Diencephalon (tissue), 1 donor: Measurements from ENCODE around the gene PPP6R1. TPM values are rescaled to one million over a fixed set of nuclear protein-coding genes. Genes with fewer than 3 reads are reported as not detected.

Source experiments
- small RNA-seq: library from RNA; depleted of rRNA; stranded (forward); fragments of <200 nt; gene quantifications from one replicate; pipeline ENCODE3, GENCODE V24; 2014
- total RNA-seq: library from RNA; depleted of rRNA; stranded (reverse); fragments of >200 nt; gene quantifications from one replicate; pipeline ENCODE4 v1.2.3, GENCODE V29; 2014

The PPP6R1 gene, protein sequence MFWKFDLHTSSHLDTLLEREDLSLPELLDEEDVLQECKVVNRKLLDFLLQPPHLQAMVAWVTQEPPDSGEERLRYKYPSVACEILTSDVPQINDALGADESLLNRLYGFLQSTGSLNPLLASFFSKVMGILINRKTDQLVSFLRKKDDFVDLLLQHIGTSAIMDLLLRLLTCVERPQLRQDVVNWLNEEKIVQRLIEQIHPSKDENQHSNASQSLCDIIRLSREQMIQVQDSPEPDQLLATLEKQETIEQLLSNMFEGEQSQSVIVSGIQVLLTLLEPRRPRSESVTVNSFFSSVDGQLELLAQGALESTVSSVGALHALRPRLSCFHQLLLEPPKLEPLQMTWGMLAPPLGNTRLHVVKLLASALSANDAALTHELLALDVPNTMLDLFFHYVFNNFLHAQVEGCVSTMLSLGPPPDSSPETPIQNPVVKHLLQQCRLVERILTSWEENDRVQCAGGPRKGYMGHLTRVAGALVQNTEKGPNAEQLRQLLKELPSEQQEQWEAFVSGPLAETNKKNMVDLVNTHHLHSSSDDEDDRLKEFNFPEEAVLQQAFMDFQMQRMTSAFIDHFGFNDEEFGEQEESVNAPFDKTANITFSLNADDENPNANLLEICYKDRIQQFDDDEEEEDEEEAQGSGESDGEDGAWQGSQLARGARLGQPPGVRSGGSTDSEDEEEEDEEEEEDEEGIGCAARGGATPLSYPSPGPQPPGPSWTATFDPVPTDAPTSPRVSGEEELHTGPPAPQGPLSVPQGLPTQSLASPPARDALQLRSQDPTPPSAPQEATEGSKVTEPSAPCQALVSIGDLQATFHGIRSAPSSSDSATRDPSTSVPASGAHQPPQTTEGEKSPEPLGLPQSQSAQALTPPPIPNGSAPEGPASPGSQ
- 23.1 TPM for total RNA-seq

DNA sequence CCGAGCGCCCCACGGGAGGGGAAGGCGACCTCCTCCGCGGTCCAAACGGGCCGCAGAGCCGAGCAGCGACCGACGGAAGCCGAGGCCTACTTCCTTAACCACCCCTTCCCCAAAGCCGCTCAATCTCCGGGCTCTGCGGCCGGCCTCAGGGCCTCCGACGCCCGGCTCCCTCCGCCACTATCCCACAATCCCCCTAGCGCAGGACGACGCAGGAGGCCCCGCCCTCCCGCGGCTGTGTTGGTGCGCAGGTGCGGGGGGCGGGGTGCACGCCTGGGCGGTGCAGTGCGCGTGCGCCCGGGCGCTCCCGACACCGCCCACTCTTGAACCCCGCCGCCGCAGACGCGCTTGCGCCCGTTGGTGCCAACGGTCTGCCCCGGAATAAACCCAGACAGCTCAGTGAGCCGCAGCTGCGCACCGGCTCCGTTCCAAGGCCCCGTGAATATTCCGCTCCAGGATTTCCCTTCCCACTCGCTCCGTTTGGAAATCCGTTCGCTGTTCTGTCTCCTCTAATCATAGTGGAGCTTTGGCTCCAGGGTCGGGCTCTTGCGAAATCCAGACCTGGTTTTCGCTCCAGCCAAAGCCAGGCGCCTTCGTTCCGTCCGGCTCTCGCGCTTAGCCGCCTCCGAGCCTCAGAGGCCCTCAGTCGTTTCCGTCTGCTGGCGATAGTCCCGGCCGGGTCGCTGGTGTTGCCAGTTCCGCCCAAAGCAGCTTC is at the start of gene PPP6R1:
Gene PPP6R1 (minus strand): TSS at position 190 of the 712 bp plus-strand sequence. CDS start 11,914 bp downstream, outside the sequence.

DNA sequence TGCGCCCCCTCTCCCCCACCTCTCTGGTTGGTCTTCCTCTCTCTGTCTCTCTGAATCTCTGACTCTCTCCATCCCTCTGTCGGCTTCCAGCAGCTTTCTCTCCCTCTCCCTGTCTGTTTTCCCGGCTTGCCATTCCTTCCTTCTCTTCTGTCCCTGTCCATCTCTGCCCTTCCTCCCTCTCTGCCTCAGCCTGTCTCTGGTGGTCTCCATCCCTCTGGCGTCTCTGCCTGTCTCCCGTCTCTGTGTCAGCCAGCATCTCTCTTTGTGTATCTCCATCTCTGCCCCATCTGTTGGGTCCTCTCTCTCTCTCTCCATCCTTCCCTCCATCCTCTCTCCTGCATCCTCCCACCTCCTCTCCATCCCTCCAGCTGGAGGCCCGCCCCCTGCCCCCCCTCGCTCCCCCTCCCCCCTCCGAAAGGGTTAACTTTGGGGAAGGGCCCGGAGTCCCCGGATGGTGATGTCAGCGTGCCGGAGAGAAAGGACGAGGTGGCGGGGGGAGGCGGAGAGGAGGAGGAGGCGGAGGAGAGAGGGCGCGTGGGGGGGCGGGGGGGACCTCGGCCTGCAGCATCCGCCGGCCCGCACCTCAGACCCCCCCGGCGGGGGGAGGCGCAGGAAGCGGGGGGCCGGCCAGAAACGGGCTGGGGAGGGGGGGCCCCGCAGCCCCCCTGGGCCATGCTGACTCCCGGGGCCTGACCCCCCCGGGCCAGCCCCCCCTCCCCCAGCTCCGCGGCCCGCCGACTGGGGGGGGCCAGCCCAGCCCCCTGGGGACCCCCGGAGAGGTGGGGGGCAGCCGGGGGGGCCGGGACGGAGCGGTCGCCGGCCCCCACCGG is 24.9 kb upstream of the PPP6R1 start, which contains the start of gene BRSK1:
Gene BRSK1 (plus strand): TSS at position 450 of the 830 bp plus-strand sequence. CDS start 446 bp downstream, outside the sequence.

DNA sequence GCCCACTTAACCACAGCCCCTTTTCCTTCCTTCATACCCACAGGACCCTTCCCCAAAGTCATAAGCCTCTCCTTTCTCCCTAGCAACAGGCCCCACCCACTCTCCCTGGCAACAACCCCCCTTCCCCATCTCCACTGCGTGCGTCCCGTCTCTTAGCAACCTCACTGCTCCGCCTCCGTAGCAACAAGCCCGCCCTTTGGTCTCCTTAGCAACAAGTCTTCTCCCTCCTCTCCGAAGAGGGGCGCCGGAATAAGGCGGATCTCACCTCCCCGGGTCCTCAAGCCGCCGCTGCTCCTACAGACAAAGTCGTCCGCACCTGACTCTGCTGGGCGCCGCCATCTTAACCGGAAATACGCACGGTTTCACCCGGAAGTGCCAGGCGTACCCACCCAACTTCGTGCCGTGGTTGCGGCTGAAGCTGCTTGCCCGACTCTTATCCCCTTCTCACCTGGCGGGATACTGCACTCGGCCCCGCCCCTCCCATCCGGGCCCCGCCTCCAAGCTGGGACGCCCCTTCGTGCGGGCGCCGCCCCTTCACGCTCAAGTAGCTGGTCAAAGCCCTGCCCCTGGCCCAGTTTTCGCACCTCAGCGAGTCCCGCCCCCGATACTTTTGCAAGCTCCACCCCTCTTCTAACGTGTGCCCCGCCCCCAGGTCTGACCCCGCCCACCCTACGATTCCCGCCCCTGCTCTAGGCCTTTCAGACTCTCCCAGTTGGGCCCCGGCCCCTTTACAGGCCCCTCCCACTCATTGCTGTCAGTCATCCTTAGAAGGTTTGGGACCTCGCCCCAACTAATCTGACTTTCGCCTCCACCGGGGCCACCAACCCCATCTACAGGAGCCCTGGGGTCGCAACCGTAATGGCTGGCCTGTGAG is 21.2 kb upstream of the PPP6R1 start, which contains the start of gene HSPBP1:
Gene HSPBP1 (minus strand): TSS at position 341 of the 874 bp plus-strand sequence. CDS start 502 bp downstream, outside the sequence.

DNA sequence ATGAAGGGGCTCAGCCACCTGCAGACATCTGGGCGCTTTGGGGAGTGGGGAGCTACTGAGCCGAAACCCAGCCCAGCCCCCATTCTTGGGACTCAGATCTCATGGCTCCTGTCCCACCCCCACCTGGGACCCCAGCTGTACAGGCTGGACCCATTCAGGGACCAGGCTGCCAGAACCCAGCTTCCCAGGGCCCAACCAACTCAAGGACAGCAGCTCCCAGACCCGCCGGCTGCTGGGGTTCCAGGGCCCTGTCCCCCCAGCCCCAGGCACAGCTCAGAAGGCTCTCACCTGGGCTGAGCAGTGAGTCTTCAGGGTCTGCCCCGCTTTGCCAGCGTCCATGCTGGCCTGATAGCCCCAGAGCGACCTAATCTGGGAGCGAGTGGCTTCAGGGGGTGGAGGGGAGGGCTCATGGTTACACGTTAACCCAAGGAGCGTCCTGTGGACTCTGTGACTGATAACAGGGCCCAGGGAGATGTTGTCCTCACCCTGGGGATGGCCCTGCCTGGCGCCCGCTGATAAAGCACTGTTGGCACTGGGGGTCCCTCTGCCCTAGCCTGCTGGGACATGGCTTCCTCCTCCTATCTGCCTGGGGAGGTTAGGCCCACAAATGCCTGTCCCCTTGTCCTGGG is 30.3 kb downstream of the PPP6R1 start, which contains the start of gene TMEM86B:
Gene TMEM86B (minus strand): TSS at position 361 of the 629 bp plus-strand sequence. CDS start 22 bp downstream, at position 339.

DNA sequence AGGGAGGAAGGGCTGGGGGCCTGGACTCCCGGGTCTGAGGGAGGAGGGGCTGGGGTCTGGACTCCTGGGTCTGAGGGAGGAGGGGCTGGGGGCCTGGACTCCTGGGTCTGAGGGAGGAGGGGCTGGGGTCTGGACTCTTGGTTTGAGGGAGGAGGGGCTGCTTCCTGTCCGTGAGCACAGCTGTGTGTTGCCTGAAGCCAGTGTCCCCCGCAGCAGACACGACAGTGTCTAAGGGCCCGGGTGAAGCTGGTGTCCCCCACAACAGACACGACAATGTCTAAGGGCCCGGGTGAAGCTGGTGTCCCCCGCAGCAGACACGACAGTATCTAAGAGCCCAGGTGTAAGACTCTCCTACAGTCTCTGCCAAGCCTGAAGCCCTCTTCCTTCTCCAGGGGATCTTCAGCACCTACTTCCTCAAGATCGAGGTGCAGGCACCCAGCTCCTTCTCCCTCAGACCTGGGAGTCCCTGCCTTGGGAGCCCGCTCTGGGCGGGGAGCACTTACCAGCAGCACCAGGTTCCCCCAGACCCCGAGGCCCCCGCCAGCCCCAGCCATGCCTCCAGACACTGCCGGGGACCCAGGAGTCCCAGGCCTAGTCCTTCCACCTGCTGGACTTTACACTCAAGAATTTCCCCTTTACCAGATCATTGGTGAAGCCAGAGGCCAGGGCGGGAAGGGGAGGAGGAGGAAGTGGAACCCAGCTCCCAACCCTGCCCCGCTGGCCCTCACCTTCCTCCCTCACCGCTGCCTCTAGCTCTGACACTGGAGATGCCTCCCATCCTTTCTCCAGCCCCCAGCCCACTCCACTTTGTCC is 49.7 kb downstream of the PPP6R1 start, which contains the start of gene PTPRH:
Gene PTPRH (minus strand): TSS at position 622 of the 813 bp plus-strand sequence. CDS start 68 bp downstream, at position 554.

Small RNAs within 50 kb of the gene (small RNA-seq; reads per million reads assigned to genes)
- 0.13 reads per million for gene MIR6802
- not detected for gene MIR6803
- not detected for gene MIR6804

Other genes starting within 250 kb of the PPP6R1 start
- 0.23 TPM for gene GP6, start 220.8 kb downstream of the PPP6R1 start, total RNA-seq
- 30.4 TPM for gene RDH13, start 195.9 kb downstream of the PPP6R1 start, total RNA-seq
- gene EPS8L1, start 183.1 kb downstream of the PPP6R1 start, total RNA-seq: 2.1 TPM
- gene PPP1R12C, start 141.4 kb downstream of the PPP6R1 start, total RNA-seq: 16.1 TPM
- 20.5 TPM for gene TNNT1, start 109.8 kb downstream of the PPP6R1 start, total RNA-seq
- gene TNNI3, start 101.3 kb downstream of the PPP6R1 start, total RNA-seq: 3.5 TPM
- gene DNAAF3, start 92.4 kb downstream of the PPP6R1 start, total RNA-seq: 3.9 TPM
- 67.4 TPM for gene SYT5, start 78.7 kb downstream of the PPP6R1 start, total RNA-seq
- 0.69 TPM for gene PTPRH, start 49.5 kb downstream of the PPP6R1 start, total RNA-seq
- gene TMEM86B, start 30.3 kb downstream of the PPP6R1 start, total RNA-seq: 0.92 TPM
- 29.8 TPM for gene HSPBP1, start 21.1 kb upstream of the PPP6R1 start, total RNA-seq
- gene BRSK1, start 25.0 kb upstream of the PPP6R1 start, total RNA-seq: 111 TPM
- not detected for gene TMEM150B, start 66.3 kb upstream of the PPP6R1 start, total RNA-seq
- gene KMT5C, start 80.9 kb upstream of the PPP6R1 start, total RNA-seq: 11.3 TPM
- gene COX6B2, start 95.7 kb upstream of the PPP6R1 start, total RNA-seq: 0.92 TPM
- gene GARIN5B, start 104.2 kb upstream of the PPP6R1 start, total RNA-seq: not detected
- gene IL11, start 111.4 kb upstream of the PPP6R1 start, total RNA-seq: 0.23 TPM
- gene TMEM190, start 117.8 kb upstream of the PPP6R1 start, total RNA-seq: not detected
- not detected for gene TMEM238, start 125.3 kb upstream of the PPP6R1 start, total RNA-seq
- 129 TPM for gene RPL28, start 126.9 kb upstream of the PPP6R1 start, total RNA-seq
- gene UBE2S, start 148.8 kb upstream of the PPP6R1 start, total RNA-seq: 43.4 TPM
- 4.6 TPM for gene SHISA7, start 184.3 kb upstream of the PPP6R1 start, total RNA-seq
- 20.5 TPM for gene ISOC2, start 202.6 kb upstream of the PPP6R1 start, total RNA-seq
- gene C19orf85, start 205.7 kb upstream of the PPP6R1 start, total RNA-seq: not detected
- 1.6 TPM for gene ZNF628, start 217.6 kb upstream of the PPP6R1 start, total RNA-seq
- gene NAT14, start 226.2 kb upstream of the PPP6R1 start, total RNA-seq: 20.3 TPM
- gene SSC5D, start 229.4 kb upstream of the PPP6R1 start, total RNA-seq: 0.23 TPM